GM23248 (cell line): ENCODE results near the gene KDM1A.

Experiments used
- EZH2 ChIP-seq: fragments of 200-600 bp; sonication (generic); IDR thresholded peaks from 2 replicates; pipeline ENCODE4 v1.6.1; 2018; ENCODE audit warnings: antibody characterized with exemption, mild to moderate bottlenecking; ENCODE audit not compliant: insufficient read depth, poor library complexity, severe bottlenecking
- EZH2phosphoT487 ChIP-seq: fragments of 200-600 bp; sonication (generic); IDR thresholded peaks from 2 replicates; pipeline ENCODE4 v1.6.1; 2018; ENCODE audit warnings: antibody characterized with exemption, moderate library complexity, mild to moderate bottlenecking, low read depth; ENCODE audit not compliant: insufficient read depth

GRCh38 chr1:23039308-23039826 lies 20.1 kb downstream of the KDM1A start:
- TF ChIP-seq EZH2 (no peak), EZH2phosphoT487 (no peak)
